ENCODE results near the gene KIAA1549. TPM values are rescaled to one million over a fixed set of nuclear protein-coding genes. Genes with fewer than 3 reads are reported as not detected.

KIAA1549 gene
- total and polyA plus RNA-seq, 7 donors, result 0.46 to 4.4 (median 1.4) TPM

DNA sequence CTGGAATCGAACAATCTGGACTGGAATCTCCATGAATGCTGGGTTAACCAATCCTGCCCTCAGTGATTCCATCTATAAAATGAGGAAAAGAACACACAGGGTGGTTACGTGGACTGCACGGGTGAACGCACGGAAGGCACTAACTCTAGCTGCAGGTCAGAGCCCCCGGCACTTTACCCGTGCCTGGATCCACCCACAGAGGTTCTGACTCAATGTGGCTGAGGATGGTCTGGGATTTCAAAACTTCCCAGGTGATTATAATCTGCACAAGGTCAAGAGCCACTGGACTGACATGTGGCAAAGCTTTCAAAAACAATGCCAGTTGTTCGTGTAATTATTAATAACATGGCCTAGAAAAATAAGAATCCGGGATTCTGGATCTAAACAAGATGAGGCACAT, 29.2 kb downstream of the KIAA1549 start:
- H3K9me3 ChIP-seq, result no peaks in the 10 kb centered on the region
- H3K27me3 ChIP-seq (ENCODE audit: insufficient read depth in 3 of 3, low read length in 2 of 3), result no peaks in the 10 kb centered on the region
- no peaks in the 10 kb centered on the region for H3K4me1 ChIP-seq
- no peak for ATAC-seq
- no peak overlapping the region for H3K4me3 ChIP-seq
- H3K27ac ChIP-seq, result no peak overlapping the region
- no peak for DNase-seq
- TF ChIP-seq, protein P1, sequence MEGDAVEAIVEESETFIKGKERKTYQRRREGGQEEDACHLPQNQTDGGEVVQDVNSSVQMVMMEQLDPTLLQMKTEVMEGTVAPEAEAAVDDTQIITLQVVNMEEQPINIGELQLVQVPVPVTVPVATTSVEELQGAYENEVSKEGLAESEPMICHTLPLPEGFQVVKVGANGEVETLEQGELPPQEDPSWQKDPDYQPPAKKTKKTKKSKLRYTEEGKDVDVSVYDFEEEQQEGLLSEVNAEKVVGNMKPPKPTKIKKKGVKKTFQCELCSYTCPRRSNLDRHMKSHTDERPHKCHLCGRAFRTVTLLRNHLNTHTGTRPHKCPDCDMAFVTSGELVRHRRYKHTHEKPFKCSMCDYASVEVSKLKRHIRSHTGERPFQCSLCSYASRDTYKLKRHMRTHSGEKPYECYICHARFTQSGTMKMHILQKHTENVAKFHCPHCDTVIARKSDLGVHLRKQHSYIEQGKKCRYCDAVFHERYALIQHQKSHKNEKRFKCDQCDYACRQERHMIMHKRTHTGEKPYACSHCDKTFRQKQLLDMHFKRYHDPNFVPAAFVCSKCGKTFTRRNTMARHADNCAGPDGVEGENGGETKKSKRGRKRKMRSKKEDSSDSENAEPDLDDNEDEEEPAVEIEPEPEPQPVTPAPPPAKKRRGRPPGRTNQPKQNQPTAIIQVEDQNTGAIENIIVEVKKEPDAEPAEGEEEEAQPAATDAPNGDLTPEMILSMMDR (IDR thresholded peaks at IDR 0.05), result no peak
- intact Hi-C loops (cut with DNase I), result no loop called here
- no peaks in the 10 kb centered on the region for H3K36me3 ChIP-seq (ENCODE audit: insufficient read depth in 1 of 2, low read depth in 1 of 2)
- 83 to 84% (median 83%) methylated on average over 9 of the region's 9 CpGs for WGBS, 3 donors

DNA sequence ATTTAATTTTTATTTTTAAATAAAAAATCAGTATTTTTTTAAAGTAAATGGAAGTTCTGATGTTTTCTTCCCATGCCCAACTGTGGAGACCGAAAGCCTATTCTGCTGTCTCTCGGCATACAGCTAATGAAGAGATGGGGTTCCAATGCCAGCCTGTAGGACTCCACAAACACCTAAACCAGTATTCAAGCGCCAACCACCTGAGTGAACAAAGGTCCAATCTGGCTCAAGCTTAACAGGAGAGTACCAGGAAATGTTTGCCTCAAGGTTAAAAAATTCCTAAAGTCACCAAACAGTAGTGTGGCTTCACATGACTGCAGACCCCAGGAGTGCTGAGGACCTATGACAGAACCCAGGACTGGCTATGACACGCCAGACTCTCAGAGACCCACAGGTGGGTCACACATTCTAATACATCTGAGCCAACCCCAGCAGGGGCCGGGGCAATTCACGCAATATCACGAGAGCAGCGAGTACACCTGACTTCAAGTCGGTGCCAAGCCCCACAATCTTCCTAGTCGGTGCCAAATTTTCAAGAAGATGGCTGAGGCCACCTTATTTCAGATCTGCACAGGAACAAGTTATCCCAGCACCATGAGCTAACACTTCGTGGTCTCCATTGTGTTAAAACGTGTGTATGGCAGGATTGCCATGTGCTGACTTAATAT, 31.6 kb downstream of the KIAA1549 start:
- H3K9me3 ChIP-seq, result no peaks in the 10 kb centered on the region
- H3K36me3 ChIP-seq (ENCODE audit: insufficient read depth in 1 of 2, low read depth in 1 of 2), result no peaks in the 10 kb centered on the region
- no peaks in the 10 kb centered on the region for H3K4me1 ChIP-seq
- DNase-seq (no peak), ATAC-seq (no peak)
- WGBS, 3 donors, result 91 to 94% (median 92%) methylated on average over 12 of the region's 12 CpGs
- H3K4me3 ChIP-seq, result no peak overlapping the region
- no peak overlapping the region for H3K27ac ChIP-seq
- TF ChIP-seq, protein P1 (IDR thresholded peaks at IDR 0.05), result no peak
- intact Hi-C loops (cut with DNase I), result no loop called here
- no peaks in the 10 kb centered on the region for H3K27me3 ChIP-seq (ENCODE audit: insufficient read depth in 3 of 3, low read length in 2 of 3)

DNA sequence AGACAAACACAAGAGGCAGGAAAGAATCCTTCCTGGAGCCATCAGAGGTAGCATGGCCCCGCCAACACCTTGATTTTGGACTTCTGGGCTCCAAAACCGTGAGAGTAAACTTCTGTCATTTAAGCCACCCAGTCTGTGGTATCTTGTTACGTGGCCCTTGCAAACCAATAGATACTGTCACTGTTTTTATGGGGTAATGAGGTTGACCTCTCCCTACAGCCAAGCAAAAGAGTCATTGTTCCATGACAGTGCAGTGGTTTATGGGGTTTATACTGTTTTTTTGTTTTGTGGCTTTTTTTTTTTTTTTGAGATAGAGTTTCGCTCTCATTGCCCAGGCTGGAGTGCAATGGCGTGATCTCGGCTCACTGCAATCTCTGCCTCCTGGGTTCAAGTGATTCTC, 32.8 kb downstream of the KIAA1549 start:
- H3K27me3 ChIP-seq (ENCODE audit: insufficient read depth in 3 of 3, low read length in 2 of 3), result no peaks in the 10 kb centered on the region
- TF ChIP-seq, protein P1 (IDR thresholded peaks at IDR 0.05), result no peak
- no peak for DNase-seq
- H3K36me3 ChIP-seq (ENCODE audit: insufficient read depth in 1 of 2, low read depth in 1 of 2), result no peaks in the 10 kb centered on the region
- no peak overlapping the region for H3K4me3 ChIP-seq
- ATAC-seq, result no peak
- no peak overlapping the region for H3K27ac ChIP-seq
- 89 to 91% (median 90%) methylated on average over 6 of the region's 6 CpGs for WGBS, 3 donors
- H3K9me3 ChIP-seq, result no peaks in the 10 kb centered on the region
- intact Hi-C loops (cut with DNase I), result no loop called here
- H3K4me1 ChIP-seq, result no peaks in the 10 kb centered on the region

DNA sequence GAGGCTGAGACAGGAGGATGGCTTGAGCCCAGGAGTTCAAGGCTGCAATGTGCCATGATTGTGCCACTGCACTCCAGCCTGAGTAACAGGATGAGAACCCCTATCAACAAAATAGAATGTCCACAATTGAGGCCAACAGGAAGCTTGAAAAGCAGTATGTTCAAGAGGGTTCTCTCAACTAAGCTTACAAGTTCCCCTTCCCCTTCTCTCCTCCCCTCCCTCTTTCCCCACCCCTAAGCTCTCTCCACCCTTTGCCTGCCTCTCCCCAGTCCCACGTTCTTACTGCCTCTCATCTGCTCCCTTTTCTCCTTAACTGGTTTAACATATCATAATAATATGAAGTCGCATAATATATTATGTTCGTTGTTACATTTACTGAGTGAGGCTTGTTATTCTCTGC, 35.4 kb downstream of the KIAA1549 start:
- 72 to 78% (median 78%) methylated on average over 3 of the region's 3 CpGs for WGBS, 3 donors

More for the DNA sequence above, 35.4 kb downstream of the KIAA1549 start:
- no peaks in the 10 kb centered on the region for H3K9me3 ChIP-seq
- ATAC-seq (no peak), DNase-seq (no peak)
- H3K4me3 ChIP-seq, result no peak overlapping the region
- intact Hi-C loops (cut with DNase I), result no loop called here
- no peak overlapping the region for H3K27ac ChIP-seq
- TF ChIP-seq, protein P1 (IDR thresholded peaks at IDR 0.05), result no peak
- H3K36me3 ChIP-seq (ENCODE audit: insufficient read depth in 1 of 2, low read depth in 1 of 2), result no peaks in the 10 kb centered on the region
- H3K4me1 ChIP-seq, result no peaks in the 10 kb centered on the region
- H3K27me3 ChIP-seq (ENCODE audit: insufficient read depth in 3 of 3, low read length in 2 of 3), result no peaks in the 10 kb centered on the region

Measured in psoas muscle (tissue), 8 donors.